Adrenal gland (tissue), 12 donors: ENCODE results near the gene CLASP2. TPM values are rescaled to one million over a fixed set of nuclear protein-coding genes. Genes with fewer than 3 reads are reported as not detected.

Experiments
- DNase-seq, 7 donors: peaks; one replicate each; pipeline ENCODE4 v3.0.0-alpha.2; 2019 to 2020
- H3K27ac ChIP-seq, 5 donors: fragments of 200-600 bp; sonication (generic) in 4 of 5; 1 replicate in 3 of 5; 2 replicates in 2 of 5; pipeline versions ENCODE4 v1.5.1 to v1.8.0; 2016 to 2020; ENCODE audit warnings: mild to moderate bottlenecking in 1 of 5
- H3K27me3 ChIP-seq: fragments of 200-600 bp; 2 replicates; pipeline ENCODE4 v1.8.0; 2021
- H3K36me3 ChIP-seq, 2 donors: fragments of 200-600 bp; replicated peaks in 1 of 2; 1 replicate in 1 of 2; 2 replicates in 1 of 2; pipeline versions ENCODE4 v1.5.1 to v1.8.0; 2018 to 2022
- H3K4me1 ChIP-seq, 2 donors: fragments of 200-600 bp; replicated peaks in 1 of 2; 1 replicate in 1 of 2; 2 replicates in 1 of 2; pipeline versions ENCODE4 v1.5.1 to v1.8.0; 2018 to 2021
- H3K4me3 ChIP-seq, 4 donors: fragments of 200-600 bp; sonication (generic) in 3 of 4; one replicate each; pipeline ENCODE4 v1.5.1; 2016 to 2018
- H3K9me3 ChIP-seq, 3 donors: fragments of 200-600 bp; sonication (generic) in 1 of 3; replicated peaks in 1 of 3; 1 replicate in 2 of 3; 2 replicates in 1 of 3; pipeline versions ENCODE4 v1.5.1 to v1.8.0; 2016 to 2021
- POLR2A ChIP-seq, 2 donors: fragments of 450-650 bp; IDR thresholded peaks; one replicate each; pipeline ENCODE4 v1.6.1; 2017; ENCODE audit warnings: antibody characterized with exemption in 2 of 2, mild to moderate bottlenecking in 2 of 2, moderate library complexity in 1 of 2
- WGBS, 4 donors: extraction: QIAGEN DNeasy Blood & Tissue Kit in 2 of 4; methylation state at CpG; one replicate each; pipeline versions ENCODE4 v1.1.5 to v1.1.7; 2013 to 2017; 5-methylcytosine and 5-hydroxymethylcytosine counted together
- intact Hi-C, 2 donors: fragments of 100-400 bp; cut with DNase I; formaldehyde crosslinking; loops; one replicate each; pipeline versions ENCODE4 v1.14.1 to v1.15.0; 2022 to 2023
- polyA plus RNA-seq, 3 donors: library from polyadenylated mRNA; stranded (reverse); fragments of 200-250 nt in 2 of 3; fragments of 350-450 nt in 1 of 3; fragmentation: Illumina TruSeq in 1 of 3; extraction: RNeasy Lipid Tissue Mini Kit (QIAGEN cat#74804) in 1 of 3; gene quantifications; one replicate each; pipeline ENCODE4 v1.2.3, GENCODE V29; 2013 to 2014
- total RNA-seq, 9 donors: library from RNA; depleted of rRNA in 4 of 9; stranded (reverse); fragments of >200 nt in 4 of 9; fragments of 120-200 nt in 1 of 9; fragmentation: NEBNext Ultra II Directional in 1 of 9; extraction: Animal tissue kit (Norgen Biotek cat#: 25700) in 1 of 9; gene quantifications; one replicate each; pipeline versions ENCODE4 v1.1.0 to v1.2.4, GENCODE V29; 2013 to 2023
- TF ChIP-seq, protein P1 (sequence below), 6 experiments: fragments of 450-650 bp in 4 of 6; fragments of 200-600 bp in 2 of 6; sonication (generic) in 1 of 6; IDR thresholded peaks; 1 replicate in 5 of 6; 2 replicates in 1 of 6; pipeline versions ENCODE4 v1.5.1 to v1.8.0; 2016 to 2021; ENCODE audit warnings: antibody characterized with exemption in 6 of 6, mild to moderate bottlenecking in 2 of 6, moderate library complexity in 1 of 6
- donor health status: healthy with polysubstance abuse.
- donor health status: Bipolar disorder and iron deficiency.
- donor health status: DM: yes; HTN: yes; CAD: no.
- donor health status: DM: no; HTN: no; CAD: no.
- donor health status: DM: no; HTN: no; CAD: no.
- donor health status: DM: yes; HTN: yes; CAD: no.

The CLASP2 gene
- total and polyA plus RNA-seq, 12 donors, result 17.0 to 85.4 (median 67.1) TPM

DNA sequence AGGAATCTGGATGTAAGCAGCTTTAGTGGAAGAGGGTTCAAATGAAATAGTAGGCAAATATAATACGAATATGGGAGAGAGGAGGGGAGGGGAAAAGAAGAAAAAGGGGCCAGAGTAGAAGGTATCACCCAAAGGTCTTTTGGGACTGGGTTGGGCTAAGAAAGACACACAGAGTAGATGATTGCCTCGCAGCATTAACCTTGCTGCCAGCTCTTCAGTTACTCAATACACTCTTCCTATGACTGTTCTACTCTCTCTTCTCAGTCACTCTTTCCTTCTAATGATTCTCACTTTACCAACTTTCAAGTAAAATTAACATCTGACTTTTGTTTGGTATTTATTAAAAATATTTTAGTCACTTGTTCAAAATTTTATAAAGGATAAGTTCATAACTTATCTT, 52.8 kb downstream of the CLASP2 start:
- H3K27me3 ChIP-seq, result no peaks in the 10 kb centered on the region
- 78 to 91% (median 83%) methylated on average over 2 of the region's 2 CpGs for WGBS, 4 donors
- no peaks in the 10 kb centered on the region for H3K36me3 ChIP-seq
- H3K27ac ChIP-seq, result no peak overlapping the region
- TF ChIP-seq POLR2A (IDR thresholded peaks at IDR 0.05), result no peak
- TF ChIP-seq, protein P1, sequence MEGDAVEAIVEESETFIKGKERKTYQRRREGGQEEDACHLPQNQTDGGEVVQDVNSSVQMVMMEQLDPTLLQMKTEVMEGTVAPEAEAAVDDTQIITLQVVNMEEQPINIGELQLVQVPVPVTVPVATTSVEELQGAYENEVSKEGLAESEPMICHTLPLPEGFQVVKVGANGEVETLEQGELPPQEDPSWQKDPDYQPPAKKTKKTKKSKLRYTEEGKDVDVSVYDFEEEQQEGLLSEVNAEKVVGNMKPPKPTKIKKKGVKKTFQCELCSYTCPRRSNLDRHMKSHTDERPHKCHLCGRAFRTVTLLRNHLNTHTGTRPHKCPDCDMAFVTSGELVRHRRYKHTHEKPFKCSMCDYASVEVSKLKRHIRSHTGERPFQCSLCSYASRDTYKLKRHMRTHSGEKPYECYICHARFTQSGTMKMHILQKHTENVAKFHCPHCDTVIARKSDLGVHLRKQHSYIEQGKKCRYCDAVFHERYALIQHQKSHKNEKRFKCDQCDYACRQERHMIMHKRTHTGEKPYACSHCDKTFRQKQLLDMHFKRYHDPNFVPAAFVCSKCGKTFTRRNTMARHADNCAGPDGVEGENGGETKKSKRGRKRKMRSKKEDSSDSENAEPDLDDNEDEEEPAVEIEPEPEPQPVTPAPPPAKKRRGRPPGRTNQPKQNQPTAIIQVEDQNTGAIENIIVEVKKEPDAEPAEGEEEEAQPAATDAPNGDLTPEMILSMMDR (IDR thresholded peaks at IDR 0.05), result no peak
- H3K4me1 ChIP-seq, result peaks cover 0 to 17% of the 10 kb centered on the region in 2 donors
- intact Hi-C loops, result no loop called here
- H3K4me3 ChIP-seq, result no peak overlapping the region
- no peak for DNase-seq
- H3K9me3 ChIP-seq, result no peaks in the 10 kb centered on the region

DNA sequence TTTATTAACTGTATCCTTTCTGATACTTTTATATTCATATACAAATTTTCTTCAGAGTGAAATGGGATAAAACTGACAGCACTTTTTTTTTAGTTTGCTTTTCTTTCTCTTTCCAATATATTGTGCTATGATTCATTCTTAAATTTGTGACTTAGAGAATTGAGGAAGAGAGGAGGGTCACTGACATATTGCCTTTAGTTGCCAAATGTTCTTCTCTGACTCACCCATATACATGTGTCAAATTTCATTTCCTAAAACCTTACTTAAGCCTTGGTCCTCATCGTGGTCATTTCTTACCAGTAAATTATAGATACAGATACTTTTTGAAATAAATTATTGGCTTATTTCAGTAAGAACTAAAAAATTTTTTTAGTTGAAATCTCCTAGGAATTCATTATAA, 53.9 kb downstream of the CLASP2 start:
- WGBS, 4 donors, result 20 to 28% (median 26%) methylated on average over 1 of the region's 1 CpG
- H3K4me3 ChIP-seq, result no peak overlapping the region
- H3K27me3 ChIP-seq, result no peaks in the 10 kb centered on the region
- H3K36me3 ChIP-seq, result no peaks in the 10 kb centered on the region
- H3K9me3 ChIP-seq, result no peaks in the 10 kb centered on the region
- intact Hi-C loops, result no loop called here
- no peak for DNase-seq
- TF ChIP-seq, protein P1 (IDR thresholded peaks at IDR 0.05), result no peak
- no peak overlapping the region for H3K27ac ChIP-seq
- peaks cover 5 to 25% of the 10 kb centered on the region in 2 donors for H3K4me1 ChIP-seq

DNA sequence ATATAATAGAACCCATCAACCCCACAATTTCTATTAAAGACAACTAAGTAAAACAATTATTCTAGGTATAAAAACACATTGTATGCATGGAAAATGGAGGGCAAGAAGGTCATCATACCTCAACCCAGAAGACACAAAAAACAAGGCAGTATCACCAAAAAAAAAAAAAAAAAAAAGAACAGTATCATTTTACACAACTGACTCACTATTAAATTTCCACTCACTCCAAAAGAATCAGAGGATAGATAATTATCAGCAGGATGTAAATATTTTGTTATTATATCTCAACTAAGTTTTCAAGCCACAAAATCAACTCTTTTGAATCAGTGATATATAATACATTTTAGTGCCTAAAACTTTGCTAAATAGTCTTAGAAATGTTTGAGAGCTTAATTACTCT, 55.0 kb downstream of the CLASP2 start:
- intact Hi-C loops, result no loop called here
- DNase-seq, result no peak
- no peak overlapping the region for H3K27ac ChIP-seq
- no peaks in the 10 kb centered on the region for H3K9me3 ChIP-seq
- no peaks in the 10 kb centered on the region for H3K27me3 ChIP-seq
- no peak for TF ChIP-seq POLR2A (IDR thresholded peaks at IDR 0.05)
- TF ChIP-seq, protein P1 (IDR thresholded peaks at IDR 0.05), result no peak
- peaks cover 13 to 35% of the 10 kb centered on the region in 2 donors for H3K4me1 ChIP-seq
- H3K36me3 ChIP-seq, result no peaks in the 10 kb centered on the region
- no peak overlapping the region for H3K4me3 ChIP-seq

DNA sequence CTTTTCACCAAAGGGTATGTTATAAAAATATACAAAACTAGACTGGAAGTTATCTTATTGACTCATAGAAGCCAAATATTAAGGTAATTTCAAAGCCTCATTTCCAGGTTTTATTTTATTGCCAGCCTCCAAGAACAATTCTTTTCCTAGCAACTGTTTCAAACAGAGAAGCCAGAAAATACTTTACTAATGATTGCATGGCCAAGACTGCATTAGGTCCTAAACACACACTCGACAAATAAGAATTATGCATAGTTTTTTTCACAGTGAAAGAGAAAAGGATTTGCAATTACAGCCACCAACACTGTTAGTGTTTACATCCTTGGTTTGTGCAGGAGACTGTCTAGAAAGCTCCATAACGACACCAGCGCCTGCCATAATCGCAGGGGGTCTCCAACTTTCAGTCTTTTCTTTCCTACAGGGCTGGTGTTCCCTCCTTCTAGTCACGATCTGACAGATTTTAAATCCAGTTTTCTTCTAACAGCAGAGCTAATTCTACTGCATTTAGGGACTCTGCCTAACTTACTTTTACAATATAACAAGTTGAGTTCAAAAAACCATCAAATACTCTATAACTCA, 58.1 kb downstream of the CLASP2 start:
- WGBS, 4 donors, result 59 to 69% (median 68%) methylated on average over 5 of the region's 5 CpGs
- Histone ChIP-seq H3K27ac (peak overlapping the region; percentile 15 to 83 (median 73)), H3K4me1 (peaks cover 18 to 63% of the 10 kb centered on the region in 2 donors)

More for the DNA sequence above, 58.1 kb downstream of the CLASP2 start:
- no peaks in the 10 kb centered on the region for H3K9me3 ChIP-seq
- intact Hi-C loops, result no loop called here
- H3K4me3 ChIP-seq, result peak overlapping the region in 2 of 4 donors; percentile 24 to 48
- H3K27me3 ChIP-seq, result no peaks in the 10 kb centered on the region
- H3K36me3 ChIP-seq, result no peaks in the 10 kb centered on the region
- TF ChIP-seq, protein P1 (IDR thresholded peaks at IDR 0.05), result no peak
- no peak for TF ChIP-seq POLR2A (IDR thresholded peaks at IDR 0.05)
- DNase-seq, result no peak
